H9 (cell line): ENCODE measurements around the gene ROBO1. TPM values are rescaled to one million over a fixed set of nuclear protein-coding genes. Genes with fewer than 3 reads are reported as not detected.

Experiments
- DNase-seq: peaks from one replicate; pipeline ENCODE4 v3.0.0-alpha.2; 2017
- H2AFZ ChIP-seq: one replicate; pipeline ENCODE4 v1.6.1; 2013; ENCODE audit warnings: mild to moderate bottlenecking, low read length, control low read depth, moderate library complexity
- H2AK5ac ChIP-seq: 2 replicates; pipeline ENCODE4 v1.6.1; 2013; ENCODE audit warnings: low read length, control low read depth, mixed read lengths; ENCODE audit not compliant: insufficient read length
- H2BK120ac ChIP-seq: one replicate; pipeline ENCODE4 v1.6.1; 2013; ENCODE audit warnings: low read depth, mild to moderate bottlenecking, low read length, control low read depth, inconsistent platforms; ENCODE audit not compliant: poor library complexity, severe bottlenecking
- H2BK12ac ChIP-seq: 2 replicates; pipeline ENCODE4 v1.6.1; 2013; ENCODE audit warnings: low read length, control low read depth, mixed read lengths, low read depth; ENCODE audit not compliant: insufficient read length
- H2BK15ac ChIP-seq: 2 replicates; pipeline ENCODE4 v1.6.1; 2013; ENCODE audit warnings: low read depth, low read length, control low read depth
- H2BK20ac ChIP-seq: one replicate; pipeline ENCODE4 v1.6.1; 2013; ENCODE audit warnings: low read depth, mild to moderate bottlenecking, low read length, control low read depth, inconsistent platforms; ENCODE audit not compliant: poor library complexity, severe bottlenecking
- H2BK5ac ChIP-seq: 2 replicates; pipeline ENCODE4 v1.6.1; 2013; ENCODE audit warnings: low read length, control low read depth, mixed read lengths; ENCODE audit not compliant: insufficient read length
- H3K14ac ChIP-seq: 2 replicates; pipeline ENCODE4 v1.6.1; 2013; ENCODE audit warnings: low read length, control low read depth; ENCODE audit not compliant: insufficient read depth
- H3K18ac ChIP-seq: 2 replicates; pipeline ENCODE4 v1.6.1; 2013; ENCODE audit warnings: low read depth, mild to moderate bottlenecking, mixed read lengths, low read length, control low read depth; ENCODE audit not compliant: insufficient read length
- H3K23ac ChIP-seq: 2 replicates; pipeline ENCODE4 v1.6.1; 2013; ENCODE audit warnings: low read length, control low read depth, mixed read lengths, low read depth; ENCODE audit not compliant: insufficient read length
- H3K23me2 ChIP-seq: 2 replicates; pipeline ENCODE4 v1.6.1; 2013; ENCODE audit warnings: low read depth, mild to moderate bottlenecking, mixed read lengths, low read length, control low read depth; ENCODE audit not compliant: insufficient read length, poor library complexity, severe bottlenecking
- H3K27ac ChIP-seq: 2 replicates; pipeline ENCODE4 v1.5.1; 2013; ENCODE audit warnings: low read length, control low read depth, mixed read lengths, low read depth; ENCODE audit not compliant: insufficient read length
- H3K27me3 ChIP-seq: 2 replicates; pipeline ENCODE4 v1.6.1; 2013; ENCODE audit warnings: low read length, control low read depth, inconsistent platforms; ENCODE audit not compliant: insufficient read depth
- H3K4ac ChIP-seq: 2 replicates; pipeline ENCODE4 v1.6.1; 2013; ENCODE audit warnings: low read depth, mild to moderate bottlenecking, control low read depth, inconsistent platforms, low read length, moderate library complexity
- H3K4me1 ChIP-seq: 2 replicates; pipeline ENCODE4 v1.6.1; 2013; ENCODE audit warnings: low read length, control low read depth, inconsistent platforms; ENCODE audit not compliant: insufficient read depth
- H3K4me2 ChIP-seq: 2 replicates; pipeline ENCODE4 v1.6.1; 2013; ENCODE audit warnings: low read length, control low read depth, mixed read lengths; ENCODE audit not compliant: insufficient read length, insufficient read depth
- H3K56ac ChIP-seq: 2 replicates; pipeline ENCODE4 v1.6.1; 2013; ENCODE audit warnings: low read depth, mild to moderate bottlenecking, mixed read lengths, low read length, control low read depth; ENCODE audit not compliant: insufficient read length
- H3K79me1 ChIP-seq: 2 replicates; pipeline ENCODE4 v1.6.1; 2013; ENCODE audit warnings: low read depth, mild to moderate bottlenecking, moderate library complexity, low read length, control low read depth, inconsistent platforms; ENCODE audit not compliant: insufficient read depth, poor library complexity, severe bottlenecking
- H3K79me2 ChIP-seq: 2 replicates; pipeline ENCODE4 v1.6.1; 2013; ENCODE audit warnings: low read length, control low read depth, inconsistent platforms; ENCODE audit not compliant: insufficient read depth
- H3K9ac ChIP-seq: 2 replicates; pipeline ENCODE4 v1.6.1; 2013; ENCODE audit warnings: low read length, control low read depth, mixed read lengths; ENCODE audit not compliant: insufficient read length; ENCODE audit errors: extremely low read depth
- H3K9me3 ChIP-seq: one replicate; pipeline ENCODE4 v1.6.1; 2013; ENCODE audit warnings: low read depth, low read length, inconsistent platforms; ENCODE audit not compliant: control insufficient read depth
- H3T11ph ChIP-seq: one replicate; pipeline ENCODE4 v1.6.1; 2013; ENCODE audit warnings: mild to moderate bottlenecking, low read length, control low read depth, inconsistent platforms
- H4K20me1 ChIP-seq: one replicate; pipeline ENCODE4 v1.6.1; 2013; ENCODE audit not compliant: control insufficient read depth, insufficient read length, insufficient read depth
- H4K5ac ChIP-seq: 2 replicates; pipeline ENCODE4 v1.6.1; 2013; ENCODE audit warnings: low read depth, mild to moderate bottlenecking, mixed read lengths, low read length, control low read depth; ENCODE audit not compliant: insufficient read length
- H4K8ac ChIP-seq: replicated peaks from 2 replicates; pipeline ENCODE4 v1.6.1; 2013; ENCODE audit warnings: low read length, control low read depth, mixed read lengths, low read depth; ENCODE audit not compliant: insufficient read length
- H4K91ac ChIP-seq: 2 replicates; pipeline ENCODE4 v1.6.1; 2013; ENCODE audit warnings: low read depth, mild to moderate bottlenecking, moderate library complexity, mixed read lengths, low read length, control low read depth; ENCODE audit not compliant: insufficient read length
- H3K27ac Mint-ChIP-seq, 3 experiments: 2 replicates in 2 of 3; 3 replicates in 1 of 3; pipeline ENCODE4 v1.8.0; 2020 to 2021; ENCODE audit warnings: mixed read lengths in 3 of 3, mild to moderate bottlenecking in 1 of 3, moderate library complexity in 1 of 3
- H3K27me3 Mint-ChIP-seq: 2 replicates; pipeline ENCODE4 v1.8.0; 2021; ENCODE audit warnings: low read depth, mild to moderate bottlenecking, moderate library complexity, mixed read lengths
- H3K36me3 Mint-ChIP-seq, 3 experiments: 2 replicates in 2 of 3; 3 replicates in 1 of 3; pipeline ENCODE4 v1.8.0; 2020 to 2021; ENCODE audit warnings: low read depth in 3 of 3, mixed read lengths in 3 of 3; ENCODE audit not compliant: insufficient read depth in 1 of 3
- H3K4me1 Mint-ChIP-seq, 2 experiments: 2 replicates each; pipeline ENCODE4 v1.8.0; 2020; ENCODE audit warnings: mixed read lengths in 2 of 2
- H3K4me3 Mint-ChIP-seq, 2 experiments: 2 replicates in 1 of 2; 3 replicates in 1 of 2; pipeline ENCODE4 v1.8.0; 2020 to 2021; ENCODE audit warnings: mild to moderate bottlenecking in 2 of 2, mixed read lengths in 2 of 2, moderate library complexity in 1 of 2
- H3K9me3 Mint-ChIP-seq, 2 experiments: 2 replicates in 1 of 2; 3 replicates in 1 of 2; pipeline ENCODE4 v1.8.0; 2020; ENCODE audit warnings: mild to moderate bottlenecking in 2 of 2, mixed read lengths in 2 of 2, moderate library complexity in 1 of 2
- WGBS: extraction: QIAGEN DNeasy Blood & Tissue Kit; methylation state at CpG from one replicate; pipeline ENCODE4 v1.1.7; 2013; ENCODE audit warnings: missing lambda C conversion rate, low lambda C conversion rate, mixed read lengths; ENCODE audit not compliant: insufficient read length; ENCODE audit errors: extremely low coverage; 5-methylcytosine and 5-hydroxymethylcytosine counted together
- total RNA-seq: library from RNA; stranded (reverse); gene quantifications from 2 replicates; pipeline ENCODE4 v1.2.1, GENCODE V29; 2021
- TF ChIP-seq, protein P1 (sequence below): fragments of 200-600 bp; sonication (generic); conservative IDR thresholded peaks from 3 replicates; pipeline ENCODE4 v1.8.0; 2021; ENCODE audit warnings: antibody characterized with exemption, mild to moderate bottlenecking

The ROBO1 gene
- total RNA-seq, 1 experiment from 2014 or later, result 62.7 TPM

DNA sequence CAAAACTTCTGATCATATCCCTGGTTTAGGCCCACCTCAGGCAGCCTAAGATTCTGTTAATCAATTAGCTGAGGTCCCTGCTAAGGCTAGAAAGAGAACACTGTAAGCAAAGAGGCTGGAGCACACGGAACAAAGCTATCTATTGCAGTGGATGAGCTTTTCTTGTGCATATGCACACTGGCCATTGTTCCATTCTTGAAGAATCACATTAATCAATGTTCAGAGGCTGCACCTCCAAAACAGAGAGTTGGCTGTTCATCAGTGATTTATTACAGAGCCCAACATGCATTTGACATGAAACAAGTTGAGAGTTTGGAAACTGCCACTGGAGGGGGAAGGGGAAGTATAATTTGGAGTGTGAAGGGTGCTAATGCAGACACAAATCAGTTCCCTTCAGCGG is 873.0 kb downstream of the ROBO1 start:
- no peaks in the 10 kb centered on the region for H3K9me3 Mint-ChIP-seq
- H2BK15ac ChIP-seq, result no peak overlapping the region
- WGBS, result no CpG with 5 or more reads among the region's 2 CpGs

More for the DNA sequence above, 873.0 kb downstream of the ROBO1 start:
- TF ChIP-seq, protein P1, sequence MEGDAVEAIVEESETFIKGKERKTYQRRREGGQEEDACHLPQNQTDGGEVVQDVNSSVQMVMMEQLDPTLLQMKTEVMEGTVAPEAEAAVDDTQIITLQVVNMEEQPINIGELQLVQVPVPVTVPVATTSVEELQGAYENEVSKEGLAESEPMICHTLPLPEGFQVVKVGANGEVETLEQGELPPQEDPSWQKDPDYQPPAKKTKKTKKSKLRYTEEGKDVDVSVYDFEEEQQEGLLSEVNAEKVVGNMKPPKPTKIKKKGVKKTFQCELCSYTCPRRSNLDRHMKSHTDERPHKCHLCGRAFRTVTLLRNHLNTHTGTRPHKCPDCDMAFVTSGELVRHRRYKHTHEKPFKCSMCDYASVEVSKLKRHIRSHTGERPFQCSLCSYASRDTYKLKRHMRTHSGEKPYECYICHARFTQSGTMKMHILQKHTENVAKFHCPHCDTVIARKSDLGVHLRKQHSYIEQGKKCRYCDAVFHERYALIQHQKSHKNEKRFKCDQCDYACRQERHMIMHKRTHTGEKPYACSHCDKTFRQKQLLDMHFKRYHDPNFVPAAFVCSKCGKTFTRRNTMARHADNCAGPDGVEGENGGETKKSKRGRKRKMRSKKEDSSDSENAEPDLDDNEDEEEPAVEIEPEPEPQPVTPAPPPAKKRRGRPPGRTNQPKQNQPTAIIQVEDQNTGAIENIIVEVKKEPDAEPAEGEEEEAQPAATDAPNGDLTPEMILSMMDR, result no peak
- Histone ChIP-seq H2AK5ac (no peak overlapping the region), H3K27me3 (no peaks in the 10 kb centered on the region), H3T11ph (no peak overlapping the region), H2BK20ac (no peak overlapping the region), H3K79me1 (no peaks in the 10 kb centered on the region), H4K91ac (no peak overlapping the region), H4K5ac (no peak overlapping the region), H3K56ac (no peak overlapping the region), H4K20me1 (no peaks in the 10 kb centered on the region), H3K23ac (no peak overlapping the region), H3K9ac (no peak overlapping the region), H3K4ac (no peak overlapping the region), H3K18ac (no peak overlapping the region), H3K14ac (no peak overlapping the region), H3K79me2 (no peaks in the 10 kb centered on the region; the same call in 1 of the 2 replicates), H2BK12ac (no peak overlapping the region), H2AFZ (no peak overlapping the region), H3K27ac (no peak overlapping the region), H3K4me1 (peaks cover 2% of the 10 kb centered on the region; the same call in 1 of the 2 replicates), H2BK120ac (no peak overlapping the region), H3K23me2 (no peaks in the 10 kb centered on the region), H3K4me2 (no peak overlapping the region), H4K8ac (no peak overlapping the region), H3K9me3 (no peaks in the 10 kb centered on the region), H2BK5ac (no peak overlapping the region)
- H3K36me3 Mint-ChIP-seq, result no peaks in the 10 kb centered on the region
- H3K4me3 Mint-ChIP-seq, result no peak overlapping the region
- peak overlapping the region in 2 of 3 experiments; percentile 69 to 87; a peak in 2 of 7 replicates for H3K27ac Mint-ChIP-seq
- peaks cover 16 to 28% of the 10 kb centered on the region in 2 experiments for H3K4me1 Mint-ChIP-seq
- no peaks in the 10 kb centered on the region for H3K27me3 Mint-ChIP-seq
- no peak for DNase-seq
